ENCODE results near the gene CCND2.

Gene CCND2

GRCh38 chr12:4293299-4293965 is 19.9 kb downstream of the CCND2 start:
- DNase-seq: peak; percentile 56

DNA sequence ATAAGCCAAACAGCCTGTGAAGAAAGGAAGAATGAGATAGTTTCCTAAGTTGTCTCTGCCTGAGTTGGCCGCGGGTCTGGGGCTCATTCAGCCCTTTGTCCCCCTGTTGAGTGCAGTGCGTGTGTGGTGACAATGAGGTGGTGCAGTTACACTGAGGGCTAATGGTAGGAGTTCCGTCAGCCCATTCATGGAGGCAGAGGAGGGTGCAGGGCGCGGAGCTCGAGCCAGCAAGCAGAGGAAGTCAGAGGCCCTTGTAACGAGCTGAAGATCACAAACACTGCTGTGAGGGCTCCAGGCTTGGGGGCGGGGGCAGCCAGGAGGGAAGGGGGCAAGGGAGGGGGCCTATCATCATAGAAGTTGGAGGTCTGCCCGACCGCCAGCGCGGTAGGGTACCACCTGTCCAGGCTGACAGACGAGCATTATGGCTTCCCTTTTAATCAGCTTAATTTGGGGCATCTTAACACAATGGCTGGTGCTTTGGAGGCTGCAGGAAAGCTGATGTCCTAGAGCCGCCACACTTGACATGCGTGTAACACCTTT is 20.5 kb downstream of the CCND2 start:
- no peak for DNase-seq

- DNase-seq: no peak
These were observed 23.2 kb downstream of the CCND2 start for GRCh38 chr12:4296751-4297150.

GRCh38 chr12:4297617-4298016 is 24.1 kb downstream of the CCND2 start:
- DNase-seq: no peak

GRCh38 chr12:4300883-4301282 is 27.3 kb downstream of the CCND2 start:
- DNase-seq: no peak

GRCh38 chr12:4301932-4302501 is 28.5 kb downstream of the CCND2 start:
- no peak for DNase-seq

GRCh38 chr12:4302881-4303280 is 29.3 kb downstream of the CCND2 start:
- DNase-seq: no peak

- no peak for DNase-seq
These were observed 30.2 kb downstream of the CCND2 start for GRCh38 chr12:4303750-4304149.

DNA sequence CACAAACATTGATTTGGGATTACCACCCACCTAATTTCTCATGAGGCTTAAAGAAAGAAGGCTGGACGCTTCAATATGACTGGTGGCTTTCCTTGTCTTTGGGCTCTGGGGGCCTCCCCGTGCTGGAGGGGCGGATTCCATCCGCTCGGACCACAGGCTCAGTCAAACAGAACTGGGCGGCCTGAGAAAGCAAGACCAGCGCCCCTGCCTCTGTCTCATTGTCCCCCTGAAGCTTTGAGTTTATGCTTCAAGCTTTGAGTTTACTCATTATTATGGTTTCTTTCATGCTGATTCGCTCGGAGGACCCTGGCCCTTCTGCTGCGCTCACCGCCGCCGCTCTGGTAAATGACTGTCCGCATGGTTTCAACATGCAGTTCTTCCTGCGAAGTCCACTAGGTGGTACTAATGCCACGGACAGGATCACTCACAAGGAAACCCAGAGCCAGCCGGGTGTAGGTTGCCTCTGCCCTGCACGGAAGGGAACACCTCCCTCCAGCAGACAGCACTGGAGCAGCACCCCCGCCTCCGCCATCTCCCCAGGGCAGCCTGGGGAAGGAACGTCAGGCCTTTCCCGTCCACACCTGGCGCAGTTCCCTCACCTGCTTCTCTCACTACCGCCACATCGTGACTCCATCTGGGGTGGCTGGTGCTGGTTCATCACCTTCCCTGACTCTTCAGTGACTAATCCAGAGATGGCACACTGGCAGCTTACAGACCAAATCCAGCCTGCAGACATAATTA is 34.2 kb downstream of the CCND2 start:
- DNase-seq: no peak

DNA sequence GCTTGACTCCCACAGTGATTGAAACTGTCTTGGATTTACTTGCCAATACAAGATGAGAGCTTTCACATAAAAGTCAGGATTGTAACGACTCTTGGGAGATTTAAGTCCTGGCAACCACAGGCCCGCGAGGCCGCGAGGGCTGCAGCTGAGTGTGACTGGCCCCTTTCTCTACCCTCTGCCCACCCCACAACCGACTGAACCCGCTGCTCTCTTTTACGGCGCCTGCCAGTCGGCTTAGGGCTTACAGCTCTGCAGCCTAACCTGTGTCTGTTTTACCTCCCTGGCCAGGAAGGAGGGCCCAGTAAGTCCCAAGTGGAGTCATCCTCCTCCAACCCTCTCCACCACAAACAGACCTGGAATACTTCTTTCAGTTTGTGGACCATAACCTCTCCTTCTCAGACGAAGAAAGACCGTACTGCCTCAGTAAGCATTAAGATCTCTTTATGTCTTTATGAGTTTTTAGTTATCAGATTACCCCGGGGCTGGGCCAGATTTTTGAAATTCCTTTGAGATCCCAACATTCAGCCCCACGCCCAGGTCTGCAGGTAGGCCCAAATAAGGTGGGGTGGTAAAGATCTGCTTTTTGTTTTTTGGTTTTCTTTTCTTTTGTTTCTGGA is 34.9 kb downstream of the CCND2 start:
- DNase-seq: no peak

DNA sequence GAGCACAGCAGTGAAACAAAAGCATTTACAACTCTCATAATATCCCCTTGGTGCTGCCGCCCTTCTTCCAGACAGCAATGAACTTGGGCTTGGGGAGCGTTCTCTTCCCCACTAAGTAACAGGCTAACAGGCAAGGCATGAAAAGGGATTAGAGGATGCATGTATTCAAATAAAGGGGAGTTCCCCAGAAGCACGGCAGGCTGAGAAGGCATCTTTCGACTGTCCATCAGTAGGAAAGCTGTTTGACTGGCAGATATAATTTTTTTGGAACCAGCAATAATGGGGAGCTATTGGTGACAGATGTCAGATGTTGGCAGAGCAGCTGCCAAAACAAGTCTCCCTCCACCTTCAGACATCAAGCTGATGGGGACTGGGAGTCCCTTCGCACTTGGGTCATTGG is 38.2 kb downstream of the CCND2 start:
- no peak for DNase-seq

DNA sequence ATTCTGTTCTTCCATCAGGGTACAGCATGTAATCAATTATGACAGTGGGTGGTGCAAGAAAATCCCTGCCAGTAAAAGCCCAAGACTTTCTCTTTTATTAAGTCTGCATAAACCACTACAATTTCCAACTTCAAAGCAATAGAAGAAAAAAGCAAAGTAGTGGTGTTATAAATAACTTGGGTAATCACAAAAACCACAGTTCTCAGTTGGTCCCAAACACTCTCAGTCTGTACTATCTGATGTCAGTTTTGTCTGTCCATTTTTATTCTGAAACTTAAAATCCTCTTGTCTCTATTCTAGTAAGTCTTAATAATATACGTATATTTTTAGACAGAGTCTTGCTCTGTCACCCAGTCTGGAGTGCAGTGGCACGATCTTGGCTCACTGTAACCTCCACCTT is 38.7 kb downstream of the CCND2 start:
- no peak for DNase-seq

DNA sequence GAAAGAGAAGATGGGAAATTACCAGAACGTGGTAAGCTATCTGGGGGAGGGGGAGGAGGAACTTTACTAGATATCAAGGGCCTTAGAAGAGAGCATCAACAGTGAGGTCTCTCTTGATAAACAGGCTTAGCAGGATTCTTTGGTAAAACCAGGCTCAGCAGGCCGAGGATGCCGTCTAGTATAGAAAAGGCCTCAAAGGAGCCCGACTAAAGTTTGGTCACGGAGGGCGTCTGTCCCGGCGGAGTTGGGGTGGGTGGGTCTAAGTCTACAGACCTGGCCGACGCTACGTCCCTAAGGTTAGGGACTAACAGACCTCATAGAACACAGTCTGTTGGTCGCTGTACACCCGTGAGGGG is 46.9 kb downstream of the CCND2 start:
- peak; percentile 51 for DNase-seq

- peak; percentile 91 for DNase-seq
These were observed 47.5 kb downstream of the CCND2 start, which contains the start of gene TIGAR for GRCh38 chr12:4320853-4321701. TSS of gene TIGAR (plus strand) at chr12:4321213. CDS start at chr12:4321272, 59 bp downstream.

GRCh38 chr12:4322726-4323125 is 49.2 kb downstream of the CCND2 start:
- no peak for DNase-seq
